ENCODE results near the gene EFCAB14.

The EFCAB14 gene

GRCh38 chr1:46691997-46692790, 26.7 kb downstream of the EFCAB14 start:
- peaks cover 23% of the 10 kb centered on the region for H3K36me3 ChIP-seq (ENCODE audit: control insufficient read depth, insufficient read depth, low read length)
- TF ChIP-seq CTCF (IDR thresholded peaks at IDR 0.05; ENCODE audit: insufficient read depth, low read length, poor library complexity, severe bottlenecking): no peak
- DNase-seq (ENCODE audit: extremely low read depth, insufficient read length): no peak
- H3K4me3 ChIP-seq (replicated peaks; ENCODE audit: low read depth, low read length): no peak overlapping the region
- H3K27me3 ChIP-seq (replicated peaks; ENCODE audit: control insufficient read depth, insufficient read depth, low read length): no peaks in the 10 kb centered on the region

GRCh38 chr1:46690931-46691421, 27.9 kb downstream of the EFCAB14 start:
- TF ChIP-seq CTCF (IDR thresholded peaks at IDR 0.05; ENCODE audit: insufficient read depth, low read length, poor library complexity, severe bottlenecking): no peak
- no peak overlapping the region for H3K4me3 ChIP-seq (replicated peaks; ENCODE audit: low read depth, low read length)
- peaks cover 27% of the 10 kb centered on the region for H3K36me3 ChIP-seq (ENCODE audit: control insufficient read depth, insufficient read depth, low read length)
- H3K27me3 ChIP-seq (replicated peaks; ENCODE audit: control insufficient read depth, insufficient read depth, low read length): no peaks in the 10 kb centered on the region
- no peak for DNase-seq (ENCODE audit: extremely low read depth, insufficient read length)

- no peaks in the 10 kb centered on the region for H3K27me3 ChIP-seq (replicated peaks; ENCODE audit: control insufficient read depth, insufficient read depth, low read length)
- H3K4me3 ChIP-seq (replicated peaks; ENCODE audit: low read depth, low read length): no peak overlapping the region
- TF ChIP-seq CTCF (IDR thresholded peaks at IDR 0.05; ENCODE audit: insufficient read depth, low read length, poor library complexity, severe bottlenecking): no peak
- H3K36me3 ChIP-seq (ENCODE audit: control insufficient read depth, insufficient read depth, low read length): peaks cover 22% of the 10 kb centered on the region
- DNase-seq (ENCODE audit: extremely low read depth, insufficient read length): no peak
Measured at GRCh38 chr1:46689897-46690296, 29.0 kb downstream of the EFCAB14 start.

- TF ChIP-seq CTCF (IDR thresholded peaks at IDR 0.05; ENCODE audit: insufficient read depth, low read length, poor library complexity, severe bottlenecking): no peak
- Histone ChIP-seq H3K36me3 (ENCODE audit: control insufficient read depth, insufficient read depth, low read length) (peaks cover 25% of the 10 kb centered on the region), H3K4me3 (replicated peaks; ENCODE audit: low read depth, low read length) (no peak overlapping the region), H3K27me3 (replicated peaks; ENCODE audit: control insufficient read depth, insufficient read depth, low read length) (no peaks in the 10 kb centered on the region)
- no peak for DNase-seq (ENCODE audit: extremely low read depth, insufficient read length)
Measured at GRCh38 chr1:46689356-46689755, 29.6 kb downstream of the EFCAB14 start.

- no peak for DNase-seq (ENCODE audit: extremely low read depth, insufficient read length)
- Histone ChIP-seq H3K36me3 (ENCODE audit: control insufficient read depth, insufficient read depth, low read length) (peaks cover 32% of the 10 kb centered on the region), H3K27me3 (replicated peaks; ENCODE audit: control insufficient read depth, insufficient read depth, low read length) (no peaks in the 10 kb centered on the region), H3K4me3 (replicated peaks; ENCODE audit: low read depth, low read length) (no peak overlapping the region)
- no peak for TF ChIP-seq CTCF (IDR thresholded peaks at IDR 0.05; ENCODE audit: insufficient read depth, low read length, poor library complexity, severe bottlenecking)
Measured at GRCh38 chr1:46687921-46688509, 30.9 kb downstream of the EFCAB14 start.
